Measurements from ENCODE around the gene NKX3-2. TPM values are rescaled to one million over a fixed set of nuclear protein-coding genes. Genes with fewer than 3 reads are reported as not detected.

Gene NKX3-2
- total and polyA plus RNA-seq, 2 of the 8 experiments (the other 6 are each of a cell fraction or from before 2014, with no cell fraction given), result 0.13 TPM; not detected in 1

DNA sequence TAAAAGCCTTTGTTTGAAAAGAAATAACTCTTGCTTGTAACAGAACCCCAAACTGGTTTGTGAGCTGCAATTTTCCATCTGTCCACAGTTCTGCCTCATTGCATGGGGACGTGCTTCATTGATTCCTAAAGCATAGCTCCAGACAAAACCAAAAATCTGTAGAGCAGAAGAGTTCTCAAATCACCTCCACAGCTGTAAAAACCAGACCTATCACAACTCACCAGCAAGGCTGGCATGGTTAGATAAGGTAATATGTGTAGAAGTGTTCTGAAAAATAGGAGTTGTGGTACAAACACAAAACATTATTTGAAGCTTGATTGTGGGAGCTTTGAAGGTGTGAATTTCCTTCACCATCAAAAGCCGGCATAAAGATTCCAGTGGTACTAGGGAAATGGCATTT is 47.7 kb downstream of the NKX3-2 start:
- POLR2A ChIA-PET (ENCODE audit: partially characterized antibody), result no interaction called here
- TF ChIP-seq, protein P1, sequence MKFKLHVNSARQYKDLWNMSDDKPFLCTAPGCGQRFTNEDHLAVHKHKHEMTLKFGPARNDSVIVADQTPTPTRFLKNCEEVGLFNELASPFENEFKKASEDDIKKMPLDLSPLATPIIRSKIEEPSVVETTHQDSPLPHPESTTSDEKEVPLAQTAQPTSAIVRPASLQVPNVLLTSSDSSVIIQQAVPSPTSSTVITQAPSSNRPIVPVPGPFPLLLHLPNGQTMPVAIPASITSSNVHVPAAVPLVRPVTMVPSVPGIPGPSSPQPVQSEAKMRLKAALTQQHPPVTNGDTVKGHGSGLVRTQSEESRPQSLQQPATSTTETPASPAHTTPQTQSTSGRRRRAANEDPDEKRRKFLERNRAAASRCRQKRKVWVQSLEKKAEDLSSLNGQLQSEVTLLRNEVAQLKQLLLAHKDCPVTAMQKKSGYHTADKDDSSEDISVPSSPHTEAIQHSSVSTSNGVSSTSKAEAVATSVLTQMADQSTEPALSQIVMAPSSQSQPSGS (IDR thresholded peaks at IDR 0.05; ENCODE audit: low read length), result no peak
- no peak for TF ChIP-seq KDM4A (IDR thresholded peaks at IDR 0.05; ENCODE audit: low read depth, low read length, severe bottlenecking)
- no peak for TF ChIP-seq NANOG (IDR thresholded peaks at IDR 0.05; ENCODE audit: insufficient read depth, low read depth, low read length, poor library complexity, severe bottlenecking)
- TF ChIP-seq NRF1 (IDR thresholded peaks at IDR 0.05; ENCODE audit: low read depth, low read length), result no peak
- TF ChIP-seq SAP30 (IDR thresholded peaks at IDR 0.05; ENCODE audit: insufficient read depth, insufficient replicate concordance, low read length), result no peak
- no peak for TF ChIP-seq CREB1 (IDR thresholded peaks at IDR 0.05)
- TF ChIP-seq SP4 (IDR thresholded peaks at IDR 0.05; ENCODE audit: low read length), result no peak
- TF ChIP-seq POLR2A (IDR thresholded peaks at IDR 0.05; ENCODE audit: control extremely low read depth in 1 of 2, low read depth in 2 of 2, low read length in 2 of 2), result no peak
- TF ChIP-seq SIN3A (conservative IDR thresholded peaks at IDR 0.05 in 1 of 2, IDR thresholded peaks at IDR 0.05 in 1 of 2; ENCODE audit: low read depth in 1 of 2, low read length in 2 of 2), result no peak
- TF ChIP-seq, protein P2, sequence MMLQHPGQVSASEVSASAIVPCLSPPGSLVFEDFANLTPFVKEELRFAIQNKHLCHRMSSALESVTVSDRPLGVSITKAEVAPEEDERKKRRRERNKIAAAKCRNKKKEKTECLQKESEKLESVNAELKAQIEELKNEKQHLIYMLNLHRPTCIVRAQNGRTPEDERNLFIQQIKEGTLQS (IDR thresholded peaks at IDR 0.05; ENCODE audit: insufficient read depth, low read depth, low read length), result no peak
- no peak for TF ChIP-seq CBX8 (IDR thresholded peaks at IDR 0.05; ENCODE audit: borderline replicate concordance, low read depth, low read length)
- no peak for TF ChIP-seq SP2 (IDR thresholded peaks at IDR 0.05; ENCODE audit: low read length)

More for the DNA sequence above, 47.7 kb downstream of the NKX3-2 start:
- Histone ChIP-seq H4K91ac (replicated peaks; ENCODE audit: insufficient read length, low read length) (no peak overlapping the region), H3K18ac (ENCODE audit: extremely low read depth, low read length) (no peak overlapping the region), H3K9me3 (ENCODE audit: insufficient read depth in 2 of 2, low read depth in 1 of 2, low read length in 1 of 2) (no peaks in the 10 kb centered on the region), H3K23ac (ENCODE audit: insufficient read length) (no peak overlapping the region), H2BK120ac (replicated peaks; ENCODE audit: low read depth, low read length) (no peak overlapping the region), H3K14ac (ENCODE audit: insufficient read length) (no peak overlapping the region), H3K79me1 (ENCODE audit: low read depth, low read length) (no peaks in the 10 kb centered on the region), H2BK12ac (ENCODE audit: low read depth, low read length) (no peak overlapping the region), H3K23me2 (ENCODE audit: low read depth, low read length) (no peaks in the 10 kb centered on the region; the same call in 1 of the 2 replicates), H3K9ac (replicated peaks in 1 of 4; ENCODE audit: extremely low read depth in 1 of 4, low read depth in 3 of 4, low read length in 3 of 4) (no peak overlapping the region), H2AFZ (ENCODE audit: low read length) (0 out of 2 replicates have a peak overlapping the region, but pooled peaks have one; percentile 3), H4K8ac (ENCODE audit: extremely low read depth, insufficient read depth, low read length) (no peak overlapping the region), H2BK5ac (ENCODE audit: low read depth, low read length) (no peak overlapping the region), H4K5ac (ENCODE audit: insufficient read length, low read depth, low read length) (no peak overlapping the region), H2AK5ac (ENCODE audit: low read depth, low read length) (no peak overlapping the region), H3K56ac (replicated peaks; ENCODE audit: insufficient read length, low read depth, low read length) (no peak overlapping the region), H3K27ac (ENCODE audit: low read depth, low read length) (no peak overlapping the region), H3K36me3 (ENCODE audit: control insufficient read depth in 2 of 4, insufficient read depth in 4 of 4, low read length in 3 of 4) (no peaks in the 10 kb centered on the region), H3K79me2 (ENCODE audit: control insufficient read depth in 1 of 2, insufficient read depth in 2 of 2, low read length in 2 of 2) (no peaks in the 10 kb centered on the region), H3K4me2 (ENCODE audit: insufficient read depth in 1 of 2, low read depth in 2 of 2, low read length in 2 of 2) (no peak overlapping the region), H2BK20ac (ENCODE audit: low read length) (no peak overlapping the region), H3K4ac (replicated peaks; ENCODE audit: insufficient read length, low read depth, low read length) (no peak overlapping the region), H3K27me3 (replicated peaks in 1 of 4; ENCODE audit: control insufficient read depth in 3 of 4, extremely low read depth in 1 of 4, insufficient read depth in 3 of 4, low read length in 3 of 4) (no peaks in the 10 kb centered on the region), H4K20me1 (replicated peaks in 1 of 2; ENCODE audit: control insufficient read depth in 1 of 2, insufficient read depth in 2 of 2, low read length in 2 of 2) (no peaks in the 10 kb centered on the region), H3K4me3 (ENCODE audit: extremely low read depth in 1 of 4, insufficient read depth in 2 of 4, low read depth in 3 of 4, low read length in 4 of 4) (no peak overlapping the region), H3K4me1 (replicated peaks in 1 of 4; ENCODE audit: control insufficient read depth in 3 of 4, insufficient read depth in 4 of 4, low read length in 3 of 4) (no peaks in the 10 kb centered on the region), H2BK15ac (ENCODE audit: low read length) (no peak overlapping the region)
- CTCF ChIA-PET (ENCODE audit: partially characterized antibody), result interaction anchor here (0.5 to 1.2 kb wide), 4 partner anchors 18 to 496 kb away, joined by 3 to 6 read pairs (median 5); no protein-coding TSS in a partner anchor
- 85% methylated on average over 2 of the region's 2 CpGs; no CpG with 5 or more reads in 1 of the 2 experiments for WGBS, 2 experiments (ENCODE audit: extremely low coverage in 1 of 2, insufficient coverage in 1 of 2, insufficient read length in 1 of 2, insufficient replicate concordance in 2 of 2, low coverage in 1 of 2, low lambda C conversion rate in 2 of 2, missing lambda C conversion rate in 1 of 2)
- DNase-seq (ENCODE audit: low read depth in 1 of 2, low spot score in 2 of 2) (no peak), FAIRE-seq (no peak)

All from H1 (cell line).